ENCODE measurements around the gene TMEM114.

Gene TMEM114

GRCh38 chr16:8551388-8552332, 38.7 kb downstream of the TMEM114 start:
- no peaks in the 10 kb centered on the region for H3K4me1 Mint-ChIP-seq (ENCODE audit: low read depth)
- H3K27ac Mint-ChIP-seq, result no peak overlapping the region
- peaks cover 42% of the 10 kb centered on the region for H3K27me3 Mint-ChIP-seq
- H3K36me3 Mint-ChIP-seq (ENCODE audit: low read depth), result no peaks in the 10 kb centered on the region
- no peaks in the 10 kb centered on the region for H3K9me3 Mint-ChIP-seq
- H3K4me3 Mint-ChIP-seq, result no peak overlapping the region

GRCh38 chr16:8550728-8551387, 39.5 kb downstream of the TMEM114 start:
- Mint-ChIP-seq H3K9me3 (no peaks in the 10 kb centered on the region), H3K4me3 (no peak overlapping the region), H3K27me3 (peaks cover 37% of the 10 kb centered on the region), H3K27ac (no peak overlapping the region), H3K36me3 (ENCODE audit: low read depth) (no peaks in the 10 kb centered on the region), H3K4me1 (ENCODE audit: low read depth) (no peaks in the 10 kb centered on the region)

GRCh38 chr16:8549843-8550412, 40.4 kb downstream of the TMEM114 start:
- H3K27ac Mint-ChIP-seq, result no peak overlapping the region
- no peaks in the 10 kb centered on the region for H3K4me1 Mint-ChIP-seq (ENCODE audit: low read depth)
- H3K36me3 Mint-ChIP-seq (ENCODE audit: low read depth), result no peaks in the 10 kb centered on the region
- no peaks in the 10 kb centered on the region for H3K9me3 Mint-ChIP-seq
- H3K4me3 Mint-ChIP-seq, result no peak overlapping the region
- H3K27me3 Mint-ChIP-seq, result peaks cover 28% of the 10 kb centered on the region

GRCh38 chr16:8548166-8548565, 42.1 kb downstream of the TMEM114 start:
- Mint-ChIP-seq H3K4me3 (no peak overlapping the region), H3K36me3 (ENCODE audit: low read depth) (no peaks in the 10 kb centered on the region), H3K9me3 (no peaks in the 10 kb centered on the region), H3K4me1 (ENCODE audit: low read depth) (no peaks in the 10 kb centered on the region), H3K27ac (no peak overlapping the region), H3K27me3 (peaks cover 29% of the 10 kb centered on the region)

GRCh38 chr16:8547762-8548161, 42.5 kb downstream of the TMEM114 start:
- no peaks in the 10 kb centered on the region for H3K4me1 Mint-ChIP-seq (ENCODE audit: low read depth)
- H3K36me3 Mint-ChIP-seq (ENCODE audit: low read depth), result no peaks in the 10 kb centered on the region
- no peak overlapping the region for H3K27ac Mint-ChIP-seq
- H3K27me3 Mint-ChIP-seq, result peaks cover 25% of the 10 kb centered on the region
- no peak overlapping the region for H3K4me3 Mint-ChIP-seq
- no peaks in the 10 kb centered on the region for H3K9me3 Mint-ChIP-seq

GRCh38 chr16:8544406-8544805, 45.9 kb downstream of the TMEM114 start:
- no peaks in the 10 kb centered on the region for H3K36me3 Mint-ChIP-seq (ENCODE audit: low read depth)
- no peaks in the 10 kb centered on the region for H3K9me3 Mint-ChIP-seq
- no peak overlapping the region for H3K27ac Mint-ChIP-seq
- no peaks in the 10 kb centered on the region for H3K4me1 Mint-ChIP-seq (ENCODE audit: low read depth)
- H3K27me3 Mint-ChIP-seq, result peaks cover 14% of the 10 kb centered on the region
- no peak overlapping the region for H3K4me3 Mint-ChIP-seq

- no peaks in the 10 kb centered on the region for H3K4me1 Mint-ChIP-seq (ENCODE audit: low read depth)
- H3K9me3 Mint-ChIP-seq, result no peaks in the 10 kb centered on the region
- peaks cover 9% of the 10 kb centered on the region for H3K27me3 Mint-ChIP-seq
Observed at GRCh38 chr16:8543258-8543657, 47.1 kb downstream of the TMEM114 start.

GRCh38 chr16:8542393-8542792, 47.9 kb downstream of the TMEM114 start:
- H3K27ac Mint-ChIP-seq, result no peak overlapping the region
- H3K36me3 Mint-ChIP-seq (ENCODE audit: low read depth), result no peaks in the 10 kb centered on the region

More at GRCh38 chr16:8543258-8543657, 47.1 kb downstream of the TMEM114 start:
- no peak overlapping the region for H3K4me3 Mint-ChIP-seq
- no peak overlapping the region for H3K27ac Mint-ChIP-seq
- H3K36me3 Mint-ChIP-seq (ENCODE audit: low read depth), result no peaks in the 10 kb centered on the region

GRCh38 chr16:8541868-8542267, 48.4 kb downstream of the TMEM114 start:
- Mint-ChIP-seq H3K4me1 (ENCODE audit: low read depth) (no peaks in the 10 kb centered on the region), H3K27me3 (peaks cover 6% of the 10 kb centered on the region), H3K27ac (no peak overlapping the region), H3K4me3 (no peak overlapping the region), H3K9me3 (no peaks in the 10 kb centered on the region), H3K36me3 (ENCODE audit: low read depth) (no peaks in the 10 kb centered on the region)

More at GRCh38 chr16:8542393-8542792, 47.9 kb downstream of the TMEM114 start:
- no peak overlapping the region for H3K4me3 Mint-ChIP-seq
- H3K9me3 Mint-ChIP-seq, result no peaks in the 10 kb centered on the region
- peaks cover 6% of the 10 kb centered on the region for H3K27me3 Mint-ChIP-seq
- H3K4me1 Mint-ChIP-seq (ENCODE audit: low read depth), result no peaks in the 10 kb centered on the region

GRCh38 chr16:8537691-8538342, 52.5 kb downstream of the TMEM114 start:
- no peaks in the 10 kb centered on the region for H3K9me3 Mint-ChIP-seq
- no peak overlapping the region for H3K4me3 Mint-ChIP-seq
- H3K4me1 Mint-ChIP-seq (ENCODE audit: low read depth), result no peaks in the 10 kb centered on the region
- peaks cover 4% of the 10 kb centered on the region for H3K27me3 Mint-ChIP-seq
- no peaks in the 10 kb centered on the region for H3K36me3 Mint-ChIP-seq (ENCODE audit: low read depth)
- no peak overlapping the region for H3K27ac Mint-ChIP-seq

GRCh38 chr16:8533509-8533908, 56.8 kb downstream of the TMEM114 start:
- H3K27me3 Mint-ChIP-seq, result peaks cover 12% of the 10 kb centered on the region
- H3K4me1 Mint-ChIP-seq (ENCODE audit: low read depth), result no peaks in the 10 kb centered on the region
- no peak overlapping the region for H3K4me3 Mint-ChIP-seq
- H3K9me3 Mint-ChIP-seq, result no peaks in the 10 kb centered on the region
- H3K36me3 Mint-ChIP-seq (ENCODE audit: low read depth), result no peaks in the 10 kb centered on the region
- H3K27ac Mint-ChIP-seq, result no peak overlapping the region

GRCh38 chr16:8530752-8531384, 59.4 kb downstream of the TMEM114 start:
- H3K27me3 Mint-ChIP-seq, result peaks cover 12% of the 10 kb centered on the region
- H3K9me3 Mint-ChIP-seq, result no peaks in the 10 kb centered on the region
- H3K4me3 Mint-ChIP-seq, result no peak overlapping the region
- H3K4me1 Mint-ChIP-seq (ENCODE audit: low read depth), result no peaks in the 10 kb centered on the region
- H3K27ac Mint-ChIP-seq, result no peak overlapping the region
- H3K36me3 Mint-ChIP-seq (ENCODE audit: low read depth), result no peaks in the 10 kb centered on the region

- no peaks in the 10 kb centered on the region for H3K4me1 Mint-ChIP-seq (ENCODE audit: low read depth)
- H3K36me3 Mint-ChIP-seq (ENCODE audit: low read depth), result no peaks in the 10 kb centered on the region
- no peak overlapping the region for H3K27ac Mint-ChIP-seq
- no peaks in the 10 kb centered on the region for H3K9me3 Mint-ChIP-seq
- H3K27me3 Mint-ChIP-seq, result peaks cover 12% of the 10 kb centered on the region
- H3K4me3 Mint-ChIP-seq, result no peak overlapping the region
Observed at GRCh38 chr16:8528471-8528870, 61.8 kb downstream of the TMEM114 start.

- Mint-ChIP-seq H3K27ac (no peak overlapping the region), H3K4me1 (ENCODE audit: low read depth) (no peaks in the 10 kb centered on the region), H3K27me3 (peaks cover 7% of the 10 kb centered on the region), H3K4me3 (no peak overlapping the region), H3K36me3 (ENCODE audit: low read depth) (no peaks in the 10 kb centered on the region), H3K9me3 (no peaks in the 10 kb centered on the region)
Observed at GRCh38 chr16:8523932-8524331, 66.4 kb downstream of the TMEM114 start.
